ENCODE data around the gene MTMR11.

- no peak for TF ChIP-seq CTCF (IDR thresholded peaks at IDR 0.05 in 2 of 3, conservative IDR thresholded peaks at IDR 0.05 in 1 of 3; ENCODE audit: control insufficient read depth in 2 of 3, extremely low read depth in 1 of 3, insufficient read depth in 1 of 3, low read depth in 3 of 3, low read length in 3 of 3)
- no peak for TF ChIP-seq RBBP5 (conservative IDR thresholded peaks at IDR 0.05)
- TF ChIP-seq POLR2AphosphoS5 (IDR thresholded peaks at IDR 0.05; ENCODE audit: low read length), result no peak
- no peak for TF ChIP-seq MAX (IDR thresholded peaks at IDR 0.05; ENCODE audit: low read depth, low read length)
- no peak for TF ChIP-seq POLR2A (IDR thresholded peaks at IDR 0.05; ENCODE audit: low read depth, low read length)
- TF ChIP-seq CBX5 (IDR thresholded peaks at IDR 0.05; ENCODE audit: low read depth), result no peak
- TF ChIP-seq EZH2 (IDR thresholded peaks at IDR 0.05; ENCODE audit: borderline replicate concordance, control insufficient read depth, low read depth, low read length), result no peak
Observed at GRCh38 chr1:149978547-149979023, 41.9 kb upstream of the MTMR11 start.

All from GM12878 (cell line).